ENCODE measurements around the gene CALHM4. TPM values are rescaled to one million over a fixed set of nuclear protein-coding genes. Genes with fewer than 3 reads are reported as not detected.

CALHM4 gene
- total and polyA plus RNA-seq, 2 of the 8 experiments (the other 6 are each of a cell fraction or from before 2014, with no cell fraction given), result not detected

GRCh38 chr6:116571683-116572000 lies 18.1 kb downstream of the CALHM4 start:
- no peak overlapping the region for H2BK20ac ChIP-seq (ENCODE audit: low read length)
- no peak overlapping the region for H2BK15ac ChIP-seq (ENCODE audit: low read length)
- H2BK5ac ChIP-seq (ENCODE audit: low read depth, low read length), result peak overlapping the region; percentile 76
- peak overlapping the region; percentile 54; the same call in 1 of the 2 replicates for H4K8ac ChIP-seq (ENCODE audit: extremely low read depth, insufficient read depth, low read length)
- peaks cover 0 to 3% (median 1%) of the 10 kb centered on the region in 4 experiments; a peak in 3 of 7 replicates for H3K4me1 ChIP-seq (replicated peaks in 1 of 4; ENCODE audit: control insufficient read depth in 3 of 4, insufficient read depth in 4 of 4, low read length in 3 of 4)
- FAIRE-seq, result no peak
- peak overlapping the region; percentile 6; the same call in 1 of the 2 replicates for H3K27ac ChIP-seq (ENCODE audit: low read depth, low read length)
- no peaks in the 10 kb centered on the region for H3K9me3 ChIP-seq (ENCODE audit: insufficient read depth in 2 of 2, low read depth in 1 of 2, low read length in 1 of 2)
- no peak overlapping the region for H3K14ac ChIP-seq (ENCODE audit: insufficient read length)
- no peak for DNase-seq (ENCODE audit: low read depth in 1 of 2, low spot score in 2 of 2)
- peaks cover 0 to 3% of the 10 kb centered on the region in 2 experiments for H4K20me1 ChIP-seq (replicated peaks in 1 of 2; ENCODE audit: control insufficient read depth in 1 of 2, insufficient read depth in 2 of 2, low read length in 2 of 2)
- peaks cover 3% of the 10 kb centered on the region; the same call in 1 of the 2 replicates for H3K23me2 ChIP-seq (ENCODE audit: low read depth, low read length)
- no peak overlapping the region for H3K4ac ChIP-seq (replicated peaks; ENCODE audit: insufficient read length, low read depth, low read length)
- H3K56ac ChIP-seq (replicated peaks; ENCODE audit: insufficient read length, low read depth, low read length), result peak overlapping the region; percentile 3
- no peak overlapping the region for H2BK12ac ChIP-seq (ENCODE audit: low read depth, low read length)
- POLR2A ChIA-PET (ENCODE audit: partially characterized antibody), result interaction anchor here (0.8 to 1.7 kb wide), 8 partner anchors 11 to 110 kb away, joined by 3 to 12 read pairs (median 4); partner anchors contain the start of genes CALHM4, KPNA5 and RSPH4A
- peak overlapping the region; percentile 73 to 97 (median 83) for H3K4me3 ChIP-seq (ENCODE audit: extremely low read depth in 1 of 4, insufficient read depth in 2 of 4, low read depth in 3 of 4, low read length in 4 of 4)
- CTCF ChIA-PET (ENCODE audit: partially characterized antibody), result interaction anchor here (0.7 to 5.9 kb wide), 13 partner anchors 11 to 302 kb away, joined by 3 to 59 read pairs (median 4); partner anchors contain the start of gene RSPH4A
- H4K91ac ChIP-seq (replicated peaks; ENCODE audit: insufficient read length, low read length), result no peak overlapping the region
- TF ChIP-seq NRF1 (IDR thresholded peaks at IDR 0.05; ENCODE audit: low read depth, low read length), result no peak
- no peak for TF ChIP-seq CREB1 (IDR thresholded peaks at IDR 0.05)
- no peak for TF ChIP-seq JUN (IDR thresholded peaks at IDR 0.05; ENCODE audit: low read depth, low read length)
- TF ChIP-seq ZNF274 (IDR thresholded peaks at IDR 0.05; ENCODE audit: borderline replicate concordance, extremely low read depth, low read length), result no peak
- peak; percentile 65 for TF ChIP-seq SAP30 (IDR thresholded peaks at IDR 0.05; ENCODE audit: insufficient read depth, insufficient replicate concordance, low read length)
- H4K5ac ChIP-seq (ENCODE audit: insufficient read length, low read depth, low read length), result no peak overlapping the region
- peaks cover 2% of the 10 kb centered on the region for H3K79me1 ChIP-seq (ENCODE audit: low read depth, low read length)
- H2AK5ac ChIP-seq (ENCODE audit: low read depth, low read length), result no peak overlapping the region
- peaks cover 0 to 2% (median 0%) of the 10 kb centered on the region in 4 experiments; a peak in 2 of 8 replicates for H3K36me3 ChIP-seq (ENCODE audit: control insufficient read depth in 2 of 4, insufficient read depth in 4 of 4, low read length in 3 of 4)
- H2BK120ac ChIP-seq (replicated peaks; ENCODE audit: low read depth, low read length), result no peak overlapping the region
- 3% methylated on average over 12 of the region's 12 CpGs; no CpG with 5 or more reads in 1 of the 2 experiments for WGBS, 2 experiments (ENCODE audit: extremely low coverage in 1 of 2, insufficient coverage in 1 of 2, insufficient read length in 1 of 2, insufficient replicate concordance in 2 of 2, low coverage in 1 of 2, low lambda C conversion rate in 2 of 2, missing lambda C conversion rate in 1 of 2)
- peaks cover 5 to 44% of the 10 kb centered on the region in 2 experiments; a peak in 3 of 4 replicates for H3K79me2 ChIP-seq (ENCODE audit: control insufficient read depth in 1 of 2, insufficient read depth in 2 of 2, low read length in 2 of 2)
- H3K23ac ChIP-seq (ENCODE audit: insufficient read length), result no peak overlapping the region
- peak overlapping the region; percentile 75 to 96 (median 84) for H3K9ac ChIP-seq (replicated peaks in 1 of 4; ENCODE audit: extremely low read depth in 1 of 4, low read depth in 3 of 4, low read length in 3 of 4)
- H3K27me3 ChIP-seq (replicated peaks in 1 of 4; ENCODE audit: control insufficient read depth in 3 of 4, extremely low read depth in 1 of 4, insufficient read depth in 3 of 4, low read length in 3 of 4), result no peaks in the 10 kb centered on the region
- no peak overlapping the region for H3K18ac ChIP-seq (ENCODE audit: extremely low read depth, low read length)
- peak overlapping the region; percentile 78; the same call in 1 of the 2 replicates for H2AFZ ChIP-seq (ENCODE audit: low read length)
- peak overlapping the region; percentile 74 to 88 for H3K4me2 ChIP-seq (ENCODE audit: insufficient read depth in 1 of 2, low read depth in 2 of 2, low read length in 2 of 2)
